ENCODE measurements around the gene ZNF554.

The ZNF554 gene

GRCh38 chr19:2854849-2855248 is 35.2 kb downstream of the ZNF554 start:
- Histone ChIP-seq H3K79me2 (ENCODE audit: low read length) (no peaks in the 10 kb centered on the region), H3K4me1 (ENCODE audit: low read length) (peaks cover 14% of the 10 kb centered on the region), H2AFZ (ENCODE audit: low read depth, low read length) (no peak overlapping the region), H3K36me3 (replicated peaks; ENCODE audit: low read depth, low read length) (peaks cover 72% of the 10 kb centered on the region), H3K27ac (ENCODE audit: low read length) (no peak overlapping the region), H3K9me3 (ENCODE audit: insufficient read depth, low read length) (peaks cover 38% of the 10 kb centered on the region), H3K4me2 (ENCODE audit: low read length) (no peak overlapping the region), H3K27me3 (ENCODE audit: low read depth, low read length) (no peaks in the 10 kb centered on the region), H4K20me1 (ENCODE audit: insufficient read depth, low read length) (no peaks in the 10 kb centered on the region), H3K4me3 (ENCODE audit: low read length) (no peak overlapping the region), H3K9ac (ENCODE audit: low read length) (no peak overlapping the region)
- TF ChIP-seq EZH2phosphoT487 (IDR thresholded peaks at IDR 0.05; ENCODE audit: low read depth) = no peak

GRCh38 chr19:2856457-2857050 is 36.9 kb downstream of the ZNF554 start:
- H3K27me3 ChIP-seq (ENCODE audit: low read depth, low read length) = no peaks in the 10 kb centered on the region
- 0 out of 2 replicates have a peak overlapping the region, but pooled peaks have one; percentile 9 for H3K4me3 ChIP-seq (ENCODE audit: low read length)
- H3K4me2 ChIP-seq (ENCODE audit: low read length) = peak overlapping the region; percentile 13; the same call in 1 of the 2 replicates
- peaks cover 29% of the 10 kb centered on the region for H3K9me3 ChIP-seq (ENCODE audit: insufficient read depth, low read length)
- H2AFZ ChIP-seq (ENCODE audit: low read depth, low read length) = no peak overlapping the region
- peaks cover 14% of the 10 kb centered on the region for H3K4me1 ChIP-seq (ENCODE audit: low read length)
- peak overlapping the region; percentile 69 for H3K27ac ChIP-seq (ENCODE audit: low read length)
- no peak overlapping the region for H3K9ac ChIP-seq (ENCODE audit: low read length)
- H3K36me3 ChIP-seq (replicated peaks; ENCODE audit: low read depth, low read length) = peaks cover 56% of the 10 kb centered on the region
- no peaks in the 10 kb centered on the region for H4K20me1 ChIP-seq (ENCODE audit: insufficient read depth, low read length)
- no peak for TF ChIP-seq CTCF (IDR thresholded peaks at IDR 0.05; ENCODE audit: low read depth, low read length)
- TF ChIP-seq EZH2phosphoT487 (IDR thresholded peaks at IDR 0.05; ENCODE audit: low read depth) = no peak
- H3K79me2 ChIP-seq (ENCODE audit: low read length) = no peaks in the 10 kb centered on the region

- no peak for TF ChIP-seq EZH2phosphoT487 (IDR thresholded peaks at IDR 0.05; ENCODE audit: low read depth)
- TF ChIP-seq CTCF (IDR thresholded peaks at IDR 0.05; ENCODE audit: low read depth, low read length) = no peak
- no peaks in the 10 kb centered on the region for H3K27me3 ChIP-seq (ENCODE audit: low read depth, low read length)
- H3K9ac ChIP-seq (ENCODE audit: low read length) = no peak overlapping the region
- H3K9me3 ChIP-seq (ENCODE audit: insufficient read depth, low read length) = peaks cover 11% of the 10 kb centered on the region
- no peaks in the 10 kb centered on the region for H4K20me1 ChIP-seq (ENCODE audit: insufficient read depth, low read length)
- H3K4me3 ChIP-seq (ENCODE audit: low read length) = no peak overlapping the region
- no peaks in the 10 kb centered on the region for H3K79me2 ChIP-seq (ENCODE audit: low read length)
- no peak overlapping the region for H2AFZ ChIP-seq (ENCODE audit: low read depth, low read length)
- peaks cover 14% of the 10 kb centered on the region for H3K4me1 ChIP-seq (ENCODE audit: low read length)
- H3K27ac ChIP-seq (ENCODE audit: low read length) = no peak overlapping the region
- H3K36me3 ChIP-seq (replicated peaks; ENCODE audit: low read depth, low read length) = peaks cover 33% of the 10 kb centered on the region
- no peak overlapping the region for H3K4me2 ChIP-seq (ENCODE audit: low read length)
Measured at GRCh38 chr19:2858864-2859263, 39.2 kb downstream of the ZNF554 start.

- no peak overlapping the region for H3K27ac ChIP-seq (ENCODE audit: low read length)
Measured at GRCh38 chr19:2863816-2864215, 44.1 kb downstream of the ZNF554 start.

More at GRCh38 chr19:2863816-2864215, 44.1 kb downstream of the ZNF554 start:
- Histone ChIP-seq H3K79me2 (ENCODE audit: low read length) (no peaks in the 10 kb centered on the region), H4K20me1 (ENCODE audit: insufficient read depth, low read length) (no peaks in the 10 kb centered on the region), H3K4me1 (ENCODE audit: low read length) (no peaks in the 10 kb centered on the region), H2AFZ (ENCODE audit: low read depth, low read length) (no peak overlapping the region), H3K9ac (ENCODE audit: low read length) (no peak overlapping the region), H3K4me2 (ENCODE audit: low read length) (no peak overlapping the region), H3K9me3 (ENCODE audit: insufficient read depth, low read length) (no peaks in the 10 kb centered on the region), H3K4me3 (ENCODE audit: low read length) (no peak overlapping the region), H3K27me3 (ENCODE audit: low read depth, low read length) (no peaks in the 10 kb centered on the region), H3K36me3 (replicated peaks; ENCODE audit: low read depth, low read length) (no peaks in the 10 kb centered on the region)
- TF ChIP-seq EZH2phosphoT487 (IDR thresholded peaks at IDR 0.05; ENCODE audit: low read depth) (no peak), CTCF (IDR thresholded peaks at IDR 0.05; ENCODE audit: low read depth, low read length) (no peak)
